GM21576 (cell line): Measurements from ENCODE around the gene PRR3.
A peak's percentile ranks its signal among the peaks of the same experiment; 100 is the strongest.
"Not testable (repeated sequence)": the region's sequence is repeated elsewhere in the genome, so short reads cannot be mapped to it uniquely, and the experiment has no call there.

Source experiments
- ATAC-seq: cut with Tn5 transposase; IDR thresholded peaks from one replicate; pipeline ENCODE4 v1.9.1; 2021; ENCODE audit warnings: mild to moderate bottlenecking, moderate library complexity; ENCODE audit not compliant: unreplicated experiment

Gene PRR3

GRCh38 chr6:30570263-30570662 lies 13.2 kb downstream of the PRR3 start:
- ATAC-seq, result no peak

GRCh38 chr6:30570740-30571074 lies 13.6 kb downstream of the PRR3 start:
- peak; percentile 7 for ATAC-seq

- ATAC-seq, result peak; percentile 91
These were observed 14.1 kb downstream of the PRR3 start, which contains the start of gene ABCF1 for GRCh38 chr6:30571075-30571761. ABCF1 (plus strand) TSS chr6:30571442; CDS start chr6:30571488, 46 bp downstream.

- ATAC-seq, result no peak
These were observed 14.6 kb downstream of the PRR3 start for GRCh38 chr6:30571762-30572082.

GRCh38 chr6:30572148-30572547 lies 15.1 kb downstream of the PRR3 start:
- ATAC-seq, result no peak

- ATAC-seq, result no peak
These were observed 16.0 kb downstream of the PRR3 start for GRCh38 chr6:30573113-30573512.

GRCh38 chr6:30578051-30578450 lies 21.0 kb downstream of the PRR3 start:
- no peak for ATAC-seq

GRCh38 chr6:30583921-30584320 lies 26.8 kb downstream of the PRR3 start:
- ATAC-seq, result no peak

GRCh38 chr6:30589754-30590358 lies 32.8 kb downstream of the PRR3 start:
- ATAC-seq, result no peak

GRCh38 chr6:30590509-30590908 lies 33.4 kb downstream of the PRR3 start:
- ATAC-seq, result no peak

- ATAC-seq, result no peak
These were observed 33.9 kb downstream of the PRR3 start for GRCh38 chr6:30591008-30591407.

- ATAC-seq, result no peak
These were observed 35.2 kb downstream of the PRR3 start for GRCh38 chr6:30592287-30592686.

- ATAC-seq, result not testable (repeated sequence)
These were observed 40.4 kb downstream of the PRR3 start for GRCh38 chr6:30597315-30598144.

- ATAC-seq, result no peak
These were observed 42.0 kb downstream of the PRR3 start for GRCh38 chr6:30598912-30599624.

GRCh38 chr6:30599625-30600324 lies 42.7 kb downstream of the PRR3 start:
- no peak for ATAC-seq

- no peak for ATAC-seq
These were observed 43.4 kb downstream of the PRR3 start for GRCh38 chr6:30600451-30600961.

GRCh38 chr6:30601436-30601814 lies 44.3 kb downstream of the PRR3 start:
- ATAC-seq, result no peak

- ATAC-seq, result no peak
These were observed 44.9 kb downstream of the PRR3 start for GRCh38 chr6:30601815-30602641.

GRCh38 chr6:30603961-30604360 lies 46.9 kb downstream of the PRR3 start:
- ATAC-seq, result no peak

GRCh38 chr6:30610065-30610464 lies 53.0 kb downstream of the PRR3 start:
- ATAC-seq, result no peak
